Measurements from ENCODE around the gene ASNS.
"Not testable (repeated sequence)": the region's sequence is repeated elsewhere in the genome, so short reads cannot be mapped to it uniquely, and the experiment has no call there.

DNA sequence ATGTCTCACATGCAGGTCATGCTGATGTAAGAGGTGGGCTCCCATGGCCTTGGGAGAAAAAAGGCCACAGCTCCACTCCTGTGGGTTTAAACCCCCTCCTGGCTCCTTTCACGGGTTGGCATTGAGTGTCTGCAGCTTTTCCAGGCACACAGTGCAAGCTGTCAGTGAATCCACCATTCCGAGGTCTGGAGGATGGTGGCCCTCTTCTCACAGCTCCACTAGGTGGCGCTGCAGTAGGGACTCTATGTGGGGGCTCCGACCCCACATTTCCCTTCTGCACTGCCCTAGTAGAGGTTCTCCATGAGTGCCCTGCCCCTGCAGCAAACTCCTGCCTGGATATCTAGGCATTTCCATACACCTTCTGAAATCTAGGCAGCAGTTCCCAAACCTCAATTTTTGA is 19.5 kb upstream of the ASNS start:
- TF ChIP-seq, protein P1, sequence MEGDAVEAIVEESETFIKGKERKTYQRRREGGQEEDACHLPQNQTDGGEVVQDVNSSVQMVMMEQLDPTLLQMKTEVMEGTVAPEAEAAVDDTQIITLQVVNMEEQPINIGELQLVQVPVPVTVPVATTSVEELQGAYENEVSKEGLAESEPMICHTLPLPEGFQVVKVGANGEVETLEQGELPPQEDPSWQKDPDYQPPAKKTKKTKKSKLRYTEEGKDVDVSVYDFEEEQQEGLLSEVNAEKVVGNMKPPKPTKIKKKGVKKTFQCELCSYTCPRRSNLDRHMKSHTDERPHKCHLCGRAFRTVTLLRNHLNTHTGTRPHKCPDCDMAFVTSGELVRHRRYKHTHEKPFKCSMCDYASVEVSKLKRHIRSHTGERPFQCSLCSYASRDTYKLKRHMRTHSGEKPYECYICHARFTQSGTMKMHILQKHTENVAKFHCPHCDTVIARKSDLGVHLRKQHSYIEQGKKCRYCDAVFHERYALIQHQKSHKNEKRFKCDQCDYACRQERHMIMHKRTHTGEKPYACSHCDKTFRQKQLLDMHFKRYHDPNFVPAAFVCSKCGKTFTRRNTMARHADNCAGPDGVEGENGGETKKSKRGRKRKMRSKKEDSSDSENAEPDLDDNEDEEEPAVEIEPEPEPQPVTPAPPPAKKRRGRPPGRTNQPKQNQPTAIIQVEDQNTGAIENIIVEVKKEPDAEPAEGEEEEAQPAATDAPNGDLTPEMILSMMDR (conservative IDR thresholded peaks at IDR 0.05; ENCODE audit: low read length): not testable (repeated sequence)
- not testable (repeated sequence) for TF ChIP-seq EZH2phosphoT487 (IDR thresholded peaks at IDR 0.05; ENCODE audit: borderline replicate concordance)

All from Loucy (cell line).